Left ventricle myocardium inferior (tissue), 1 donor: ENCODE data around the gene GLS. TPM values are rescaled to one million over a fixed set of nuclear protein-coding genes. Genes with fewer than 3 reads are reported as not detected.
A peak's percentile ranks its signal among the peaks of the same experiment; 100 is the strongest.

ENCODE experiments used
- DNase-seq: peaks from one replicate; pipeline ENCODE4 v3.0.0-alpha.2; 2020
- H3K27ac ChIP-seq: fragments of 200-600 bp; replicated peaks from 2 replicates; pipeline ENCODE4 v1.8.0; 2021
- H3K27me3 ChIP-seq: fragments of 200-600 bp; 2 replicates; pipeline ENCODE4 v1.8.0; 2021; ENCODE audit warnings: low read depth
- H3K36me3 ChIP-seq: fragments of 200-600 bp; 2 replicates; pipeline ENCODE4 v1.8.0; 2021
- H3K4me1 ChIP-seq: fragments of 200-600 bp; 2 replicates; pipeline ENCODE4 v1.8.0; 2021
- H3K4me3 ChIP-seq: fragments of 200-600 bp; 2 replicates; pipeline ENCODE4 v1.8.0; 2021; ENCODE audit warnings: mild to moderate bottlenecking, moderate library complexity
- H3K9me3 ChIP-seq: fragments of 200-600 bp; replicated peaks from 2 replicates; pipeline ENCODE4 v1.8.0; 2021
- CTCF ChIP-seq: fragments of 200-600 bp; IDR thresholded peaks from 2 replicates; pipeline ENCODE4 v1.8.0; 2021; ENCODE audit warnings: antibody characterized with exemption, mild to moderate bottlenecking, borderline replicate concordance
- intact Hi-C: fragments of 100-400 bp; cut with micrococcal nuclease; formaldehyde crosslinking; loops from one replicate; pipeline ENCODE4 v1.11.0; 2022
- total RNA-seq: library from RNA; stranded (reverse); fragmentation: NEBNext Ultra II Directional; extraction: Animal tissue kit (Norgen Biotek cat#: 25700); gene quantifications from one replicate; pipeline ENCODE4 v1.2.1, GENCODE V29; 2021
- donor health status: DM: no; HTN: yes; CAD: no; lungs with severe emphysema.

The GLS gene
- total RNA-seq, 1 donor from 2014 or later: 48.4 TPM

GRCh38 chr2:190977505-190977904, 96.9 kb downstream of the GLS start:
- no peak for TF ChIP-seq CTCF
- Histone ChIP-seq H3K9me3 (no peaks in the 10 kb centered on the region), H3K36me3 (peaks cover 89% of the 10 kb centered on the region), H3K4me1 (peaks cover 77% of the 10 kb centered on the region), H3K4me3 (no peak overlapping the region), H3K27me3 (no peaks in the 10 kb centered on the region), H3K27ac (no peak overlapping the region)
- DNase-seq: no peak
- intact Hi-C loops: no loop called here

- no peak for TF ChIP-seq CTCF
- no peak overlapping the region for H3K4me3 ChIP-seq
- H3K27me3 ChIP-seq: no peaks in the 10 kb centered on the region
- H3K9me3 ChIP-seq: no peaks in the 10 kb centered on the region
- peaks cover 68% of the 10 kb centered on the region for H3K4me1 ChIP-seq
- intact Hi-C loops: no loop called here
- H3K27ac ChIP-seq: no peak overlapping the region
- H3K36me3 ChIP-seq: peaks cover 89% of the 10 kb centered on the region
- DNase-seq: no peak
Observed at GRCh38 chr2:190978389-190979053, 97.9 kb downstream of the GLS start.

DNA sequence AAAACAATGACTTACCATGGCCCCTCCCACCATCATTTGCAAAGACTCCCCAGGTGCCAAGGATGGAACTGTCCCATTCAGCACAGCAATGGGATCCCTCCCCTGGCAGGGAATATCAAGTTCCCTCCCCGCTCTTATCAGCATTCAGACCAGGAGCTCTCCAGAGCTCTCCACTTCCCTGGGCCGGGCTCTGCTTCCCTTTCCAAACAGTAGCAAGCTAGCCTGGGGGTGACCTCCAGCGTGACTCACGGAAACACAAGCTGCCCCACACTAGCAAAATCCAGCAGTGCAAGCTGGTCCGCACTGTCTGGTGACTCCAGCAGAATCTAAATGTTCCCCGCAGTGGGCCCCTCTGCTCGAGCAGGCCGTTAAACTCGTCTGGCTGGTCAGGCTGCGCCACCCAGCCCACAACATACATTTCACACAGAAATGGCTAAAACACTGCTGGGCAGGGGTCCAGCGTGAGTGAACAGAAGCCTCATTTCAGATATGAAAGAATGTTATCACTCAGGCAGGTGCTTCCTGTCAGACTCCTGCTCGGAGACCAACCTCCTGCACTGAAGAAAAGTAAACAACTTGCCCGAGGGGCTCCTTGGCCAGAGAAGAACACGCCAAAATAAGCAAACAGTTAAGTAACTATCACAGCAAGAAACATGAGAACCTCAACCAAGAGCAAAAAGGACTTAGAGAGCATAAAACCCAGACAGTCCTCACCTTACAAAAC, 99.4 kb downstream of the GLS start:
- H3K36me3 ChIP-seq: peaks cover 89% of the 10 kb centered on the region
- peak overlapping the region; percentile 91 for H3K27ac ChIP-seq
- no peaks in the 10 kb centered on the region for H3K27me3 ChIP-seq
- intact Hi-C loops: no loop called here
- DNase-seq: peak; percentile 78
- peaks cover 54% of the 10 kb centered on the region for H3K4me1 ChIP-seq
- no peak for TF ChIP-seq CTCF
- H3K9me3 ChIP-seq: no peaks in the 10 kb centered on the region
- H3K4me3 ChIP-seq: peak overlapping the region; percentile 44

- H3K27me3 ChIP-seq: no peaks in the 10 kb centered on the region
- intact Hi-C loops: no loop called here
- H3K9me3 ChIP-seq: no peaks in the 10 kb centered on the region
- H3K4me1 ChIP-seq: peaks cover 54% of the 10 kb centered on the region
- peaks cover 89% of the 10 kb centered on the region for H3K36me3 ChIP-seq
- DNase-seq: no peak
- H3K27ac ChIP-seq: peak overlapping the region; percentile 91
- TF ChIP-seq CTCF: no peak
- H3K4me3 ChIP-seq: peak overlapping the region; percentile 44
Observed at GRCh38 chr2:190980630-190981209, 100.1 kb downstream of the GLS start.

GRCh38 chr2:190981333-190981732, 100.7 kb downstream of the GLS start:
- H3K27me3 ChIP-seq: no peaks in the 10 kb centered on the region
- H3K4me3 ChIP-seq: no peak overlapping the region
- no peak for DNase-seq
- H3K27ac ChIP-seq: peak overlapping the region; percentile 91
- TF ChIP-seq CTCF: no peak
- peaks cover 89% of the 10 kb centered on the region for H3K36me3 ChIP-seq
- no peaks in the 10 kb centered on the region for H3K9me3 ChIP-seq
- intact Hi-C loops: no loop called here
- H3K4me1 ChIP-seq: peaks cover 58% of the 10 kb centered on the region
